IMR-90 (cell line): ENCODE data around the gene TRIM75. TPM values are rescaled to one million over a fixed set of nuclear protein-coding genes. Genes with fewer than 3 reads are reported as not detected.

ENCODE experiments used
- ATAC-seq: fragments of 200-7000 bp; cut with Tn5 transposase; 2 replicates; pipeline ENCODE4 v1.9.1; 2020; ENCODE audit warnings: low read depth, mild to moderate bottlenecking, moderate library complexity
- BruUV-seq: library from RNA; stranded (reverse); fragments of 400-500 nt; replicated peaks from 2 replicates; lab custom pipeline; 2021; lab: Mats Ljungman, UMichigan
- CTCF ChIA-PET: fragments of 300-600 bp; formaldehyde crosslinking; extraction: SDS; loops from one replicate; lab custom pipeline; 2021; ENCODE audit warnings: antibody characterized with exemption; lab: Yijun Ruan, JAX
- POLR2A ChIA-PET: fragments of 300-600 bp; sonication (Branson Sonifier 250); formaldehyde crosslinking; loops from one replicate; lab custom pipeline; 2022; ENCODE audit warnings: antibody characterized with exemption; ENCODE audit not compliant: unreplicated experiment; lab: Charles Lee
- DNase-seq: peaks from one replicate; pipeline ENCODE4 v3.0.0; 2013
- H2AFZ ChIP-seq: replicated peaks from 2 replicates; pipeline ENCODE3; 2013; ENCODE audit warnings: low read length, mild to moderate bottlenecking; ENCODE audit not compliant: poor library complexity
- H2AK5ac ChIP-seq: 2 replicates; pipeline ENCODE4 v1.6.1; 2013; ENCODE audit warnings: low read depth, low read length, inconsistent platforms
- H2AK9ac ChIP-seq: replicated peaks from 2 replicates; pipeline ENCODE3; 2013; ENCODE audit warnings: mild to moderate bottlenecking, low read depth, low read length, moderate library complexity; ENCODE audit not compliant: poor library complexity
- H2BK120ac ChIP-seq: 2 replicates; pipeline ENCODE4 v1.6.1; 2013; ENCODE audit warnings: low read depth, low read length, inconsistent platforms
- H2BK15ac ChIP-seq: 3 replicates; pipeline ENCODE4 v1.6.1; 2013; ENCODE audit warnings: low read depth, low read length, inconsistent platforms
- H2BK20ac ChIP-seq: 2 replicates; pipeline ENCODE4 v1.6.1; 2013; ENCODE audit warnings: low read depth, mild to moderate bottlenecking, inconsistent platforms, low read length, moderate library complexity
- H2BK5ac ChIP-seq: 2 replicates; pipeline ENCODE4 v1.6.1; 2013; ENCODE audit warnings: mild to moderate bottlenecking, low read depth, low read length, inconsistent platforms; ENCODE audit not compliant: poor library complexity, severe bottlenecking
- H3K14ac ChIP-seq: replicated peaks from 2 replicates; pipeline ENCODE4 v1.6.1; 2013; ENCODE audit warnings: low read depth, low read length, inconsistent platforms
- H3K18ac ChIP-seq: 2 replicates; pipeline ENCODE4 v1.6.1; 2013; ENCODE audit warnings: low read depth, low read length, control low read depth
- H3K23ac ChIP-seq: 2 replicates; pipeline ENCODE4 v1.6.1; 2013; ENCODE audit warnings: low read depth, low read length, inconsistent platforms
- H3K27ac ChIP-seq: 2 replicates; pipeline ENCODE4 v1.5.1; 2013; ENCODE audit warnings: mild to moderate bottlenecking, control low read depth, low read length; ENCODE audit not compliant: insufficient read depth
- H3K27me3 ChIP-seq: 2 replicates; pipeline ENCODE4 v1.6.1; 2013; ENCODE audit warnings: low read length; ENCODE audit not compliant: control insufficient read depth, insufficient read depth
- H3K36me3 ChIP-seq: 2 replicates; pipeline ENCODE4 v1.6.1; 2013; ENCODE audit warnings: low read length, mixed read lengths; ENCODE audit not compliant: control insufficient read depth, insufficient read depth
- H3K4ac ChIP-seq: 2 replicates; pipeline ENCODE4 v1.6.1; 2013; ENCODE audit warnings: low read depth, low read length, inconsistent platforms
- H3K4me1 ChIP-seq: 2 replicates; pipeline ENCODE4 v1.6.1; 2013; ENCODE audit warnings: low read length, mixed read lengths; ENCODE audit not compliant: control insufficient read depth, insufficient read depth
- H3K4me2 ChIP-seq: 2 replicates; pipeline ENCODE4 v1.6.1; 2013; ENCODE audit warnings: low read depth, mild to moderate bottlenecking, control low read depth, low read length, moderate library complexity
- H3K4me3 ChIP-seq: 2 replicates; pipeline ENCODE4 v1.5.1; 2013; ENCODE audit warnings: low read depth, mild to moderate bottlenecking, control low read depth, low read length, moderate library complexity; ENCODE audit not compliant: insufficient read depth
- H3K56ac ChIP-seq: 2 replicates; pipeline ENCODE4 v1.6.1; 2013; ENCODE audit warnings: low read length, inconsistent platforms; ENCODE audit not compliant: insufficient read depth; ENCODE audit errors: extremely low read depth
- H3K79me1 ChIP-seq, 2 experiments: 2 replicates each; pipeline ENCODE4 v1.6.1; 2013; ENCODE audit warnings: low read length in 2 of 2, inconsistent platforms in 1 of 2, low read depth in 1 of 2
- H3K9ac ChIP-seq: 2 replicates; pipeline ENCODE4 v1.6.1; 2013; ENCODE audit warnings: low read depth, low read length, control low read depth
- H3K9me1 ChIP-seq: 2 replicates; pipeline ENCODE4 v1.6.1; 2013; ENCODE audit warnings: low read length, inconsistent platforms; ENCODE audit not compliant: insufficient read depth
- H3K9me3 ChIP-seq: 2 replicates; pipeline ENCODE4 v1.6.1; 2013; ENCODE audit warnings: low read length; ENCODE audit not compliant: control insufficient read depth, insufficient read depth
- H4K20me1 ChIP-seq: 2 replicates; pipeline ENCODE4 v1.6.1; 2013; ENCODE audit warnings: low read length, inconsistent platforms; ENCODE audit not compliant: insufficient read depth
- H4K5ac ChIP-seq: 2 replicates; pipeline ENCODE4 v1.6.1; 2013; ENCODE audit warnings: mild to moderate bottlenecking, low read depth, low read length, control low read depth
- H4K8ac ChIP-seq, 2 experiments: 2 replicates each; pipeline ENCODE4 v1.6.1; 2013; ENCODE audit warnings: low read depth in 2 of 2, low read length in 2 of 2, control low read depth in 1 of 2, inconsistent platforms in 1 of 2
- H4K91ac ChIP-seq: 2 replicates; pipeline ENCODE4 v1.6.1; 2013; ENCODE audit warnings: low read depth, low read length, inconsistent platforms; ENCODE audit not compliant: insufficient read depth
- BHLHE40 ChIP-seq: fragments of 150-350 bp; IDR thresholded peaks from 2 replicates; pipeline ENCODE4 v1.6.1; 2016; ENCODE audit warnings: mild to moderate bottlenecking, low read depth, low read length
- NFE2L2 ChIP-seq: fragments of 150-350 bp; IDR thresholded peaks from 2 replicates; pipeline ENCODE4 v1.6.1; 2016; ENCODE audit warnings: low read depth, mild to moderate bottlenecking, low read length
- POLR2A ChIP-seq: IDR thresholded peaks from 2 replicates; pipeline ENCODE4 v1.6.1; 2012; ENCODE audit warnings: mild to moderate bottlenecking, low read depth, low read length
- dilution Hi-C: fragments of 300-500 bp; cut with HindIII; formaldehyde crosslinking; loops from one replicate; pipeline ENCODE4 v1.14.3; 2018; ENCODE audit warnings: low sequenced_read_pairs; ENCODE audit not compliant: unreplicated experiment
- in situ Hi-C: fragments of 300-500 bp; cut with MboI; formaldehyde crosslinking; loops from 3 replicates; pipeline ENCODE4 v1.14.3; 2019; ENCODE audit warnings: low sequenced_read_pairs, inconsistent platforms, mixed read lengths
- intact Hi-C: fragments of 100-400 bp; cut with micrococcal nuclease; formaldehyde crosslinking; loops from 2 replicates; pipeline ENCODE4 v1.10.0; 2022
- polyA plus RNA-seq, 3 experiments: library from polyadenylated mRNA; depleted of rRNA; stranded (reverse); fragments of >200 nt; gene quantifications; 2 replicates each; pipeline ENCODE4 v1.2.3, GENCODE V29; 2012; ENCODE audit warnings: low replicate concordance in 1 of 3
- total RNA-seq: library from RNA; depleted of rRNA; stranded (reverse); fragments of >200 nt; gene quantifications from 2 replicates; pipeline ENCODE4 v1.2.3, GENCODE V29; 2012

Gene TRIM75
- total and polyA plus RNA-seq, 2 of the 4 experiments (the other 2 are of a cell fraction) = not detected

DNA sequence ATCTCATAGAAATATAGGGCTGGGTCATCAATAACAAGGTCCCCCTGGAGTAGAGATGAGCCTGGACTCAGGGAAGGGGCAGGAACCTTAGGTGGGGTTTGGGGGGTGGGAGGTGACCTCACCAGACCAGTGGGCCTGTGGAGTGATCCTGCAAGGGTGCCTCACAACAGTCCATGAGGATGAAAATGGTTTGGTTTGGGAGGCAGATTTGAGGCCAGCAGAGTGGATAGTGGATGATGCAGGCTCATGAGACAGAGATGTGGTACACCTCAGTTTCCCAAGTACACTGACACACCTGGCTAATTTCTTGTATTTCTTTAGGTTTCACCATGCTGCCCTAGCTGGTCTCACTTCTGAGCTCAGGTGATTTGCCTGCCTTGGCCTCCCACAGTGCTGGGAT is 40.0 kb upstream of the TRIM75 start:
- Histone ChIP-seq H2BK5ac (no peak overlapping the region), H4K5ac (no peak overlapping the region), H4K8ac (no peak overlapping the region), H3K14ac (no peak overlapping the region), H2AFZ (no peak overlapping the region), H3K4me3 (no peak overlapping the region), H3K23ac (no peak overlapping the region), H3K4me2 (no peak overlapping the region), H4K20me1 (no peaks in the 10 kb centered on the region), H4K91ac (no peak overlapping the region), H3K18ac (no peak overlapping the region), H3K4me1 (no peaks in the 10 kb centered on the region), H2BK120ac (no peak overlapping the region), H3K9me1 (no peaks in the 10 kb centered on the region), H3K9me3 (no peaks in the 10 kb centered on the region), H3K79me1 (no peaks in the 10 kb centered on the region), H3K27me3 (no peaks in the 10 kb centered on the region), H2AK5ac (no peak overlapping the region), H3K36me3 (no peaks in the 10 kb centered on the region), H2AK9ac (no peak overlapping the region), H3K4ac (no peak overlapping the region), H3K56ac (no peak overlapping the region), H2BK15ac (no peak overlapping the region), H2BK20ac (no peak overlapping the region), H3K9ac (no peak overlapping the region), H3K27ac (no peak overlapping the region)
- intact Hi-C loops = no loop called here
- in situ Hi-C loops = no loop called here
- TF ChIP-seq BHLHE40 = no peak
- TF ChIP-seq NFE2L2 = no peak
- no peak for TF ChIP-seq POLR2A
- dilution Hi-C loops = no loop called here
- DNase-seq (no peak), ATAC-seq (no peak)
- BruUV-seq = no TSS peak
- POLR2A ChIA-PET = no interaction called here
- CTCF ChIA-PET = no interaction called here
